Neutrophil (primary cell): ENCODE measurements around the gene LRMDA.

Experiments
- H3K27ac ChIP-seq: fragments of 200-600 bp; sonication (generic); 2 replicates; pipeline ENCODE4 v1.5.1; 2016; ENCODE audit warnings: mild to moderate bottlenecking, moderate library complexity
- H3K27me3 ChIP-seq: fragments of 200-600 bp; sonication (generic); 2 replicates; pipeline ENCODE4 v1.6.0; 2016; ENCODE audit warnings: mild to moderate bottlenecking
- H3K36me3 ChIP-seq: fragments of 200-600 bp; sonication (generic); 2 replicates; pipeline ENCODE4 v1.5.1; 2017
- H3K4me1 ChIP-seq, 2 experiments: fragments of 200-600 bp in 1 of 2; sonication (generic) in 1 of 2; 1 replicate in 1 of 2; 2 replicates in 1 of 2; pipeline versions ENCODE4 v1.5.1 to v1.6.1; 2013 to 2016; ENCODE audit warnings: low read depth in 1 of 2, low read length in 1 of 2, mild to moderate bottlenecking in 1 of 2, moderate library complexity in 1 of 2; ENCODE audit not compliant: control insufficient read depth in 1 of 2, insufficient read depth in 1 of 2
- H3K4me3 ChIP-seq, 2 experiments: fragments of 200-600 bp in 1 of 2; sonication (generic) in 1 of 2; 1 replicate in 1 of 2; 2 replicates in 1 of 2; pipeline ENCODE4 v1.5.1; 2013 to 2016; ENCODE audit warnings: low read depth in 1 of 2, low read length in 1 of 2, mild to moderate bottlenecking in 1 of 2, moderate library complexity in 1 of 2
- H3K9me3 ChIP-seq: fragments of 200-600 bp; sonication (generic); 2 replicates; pipeline ENCODE4 v1.5.1; 2016
- CTCF ChIP-seq: fragments of 200-600 bp; sonication (generic); IDR thresholded peaks from 2 replicates; pipeline ENCODE4 v1.5.1; 2016; ENCODE audit warnings: antibody characterized with exemption

The LRMDA gene

GRCh38 chr10:76352300-76352699, 920.9 kb downstream of the LRMDA start:
- Histone ChIP-seq H3K9me3 (no peaks in the 10 kb centered on the region), H3K4me3 (no peak overlapping the region), H3K36me3 (no peaks in the 10 kb centered on the region), H3K27ac (no peak overlapping the region), H3K27me3 (no peaks in the 10 kb centered on the region), H3K4me1 (no peaks in the 10 kb centered on the region)
- no peak for TF ChIP-seq CTCF

- no peak for TF ChIP-seq CTCF
- Histone ChIP-seq H3K9me3 (no peaks in the 10 kb centered on the region), H3K4me3 (no peak overlapping the region), H3K27me3 (no peaks in the 10 kb centered on the region), H3K27ac (no peak overlapping the region), H3K36me3 (no peaks in the 10 kb centered on the region), H3K4me1 (no peaks in the 10 kb centered on the region)
Measured at GRCh38 chr10:76353237-76353851, 921.9 kb downstream of the LRMDA start.

DNA sequence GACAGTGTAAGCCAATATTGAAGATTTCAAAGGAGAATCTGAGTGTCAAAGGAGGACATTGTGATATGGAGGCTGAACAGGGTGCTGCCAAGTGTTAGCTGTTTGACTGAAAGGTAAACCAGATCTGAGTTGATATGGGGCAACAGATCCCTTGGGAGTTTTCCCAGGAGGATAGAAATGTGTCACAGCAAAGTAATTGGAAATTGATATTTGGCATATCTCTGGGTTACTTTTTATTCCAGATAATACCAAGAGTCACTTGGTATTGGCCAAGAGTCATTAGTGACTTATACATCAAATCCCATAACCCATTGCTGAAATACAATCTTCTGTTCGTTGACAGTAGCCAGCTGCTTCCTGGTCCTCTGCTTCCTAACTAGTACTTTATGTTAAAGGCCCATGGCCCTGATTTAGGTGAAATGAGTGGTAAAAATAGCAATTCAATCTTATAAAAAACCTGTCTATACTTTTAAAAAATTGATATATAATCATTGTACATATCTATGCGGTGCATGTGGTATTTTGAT, 922.9 kb downstream of the LRMDA start:
- Histone ChIP-seq H3K36me3 (no peaks in the 10 kb centered on the region), H3K4me3 (no peak overlapping the region), H3K4me1 (no peaks in the 10 kb centered on the region), H3K27me3 (no peaks in the 10 kb centered on the region), H3K27ac (no peak overlapping the region), H3K9me3 (no peaks in the 10 kb centered on the region)
- TF ChIP-seq CTCF: no peak

DNA sequence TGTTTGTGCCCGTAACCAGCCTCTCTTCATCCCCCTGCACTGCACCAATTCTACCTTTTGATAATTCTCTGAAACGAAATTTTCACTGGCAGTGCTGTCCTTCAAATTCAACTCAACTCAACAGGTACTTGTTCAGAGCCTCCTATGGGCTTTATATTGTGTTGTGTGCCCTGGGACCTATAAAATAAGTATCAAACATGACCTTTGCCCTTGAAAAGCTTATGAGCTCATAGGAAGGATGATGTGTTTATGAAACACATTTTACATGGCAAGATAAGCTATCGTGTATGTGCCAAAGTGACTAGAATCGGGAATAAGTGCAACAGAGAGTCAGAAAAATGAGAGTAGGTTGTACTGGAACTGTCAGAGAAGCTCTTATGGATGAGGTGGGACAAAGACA, 923.5 kb downstream of the LRMDA start:
- H3K9me3 ChIP-seq: no peaks in the 10 kb centered on the region
- H3K36me3 ChIP-seq: no peaks in the 10 kb centered on the region
- H3K4me1 ChIP-seq: no peaks in the 10 kb centered on the region
- H3K27ac ChIP-seq: no peak overlapping the region
- H3K27me3 ChIP-seq: no peaks in the 10 kb centered on the region
- H3K4me3 ChIP-seq: no peak overlapping the region
- no peak for TF ChIP-seq CTCF

- no peak for TF ChIP-seq CTCF
Measured at GRCh38 chr10:76356557-76356956, 925.1 kb downstream of the LRMDA start.

More at GRCh38 chr10:76356557-76356956, 925.1 kb downstream of the LRMDA start:
- Histone ChIP-seq H3K4me1 (no peaks in the 10 kb centered on the region), H3K27ac (no peak overlapping the region), H3K27me3 (no peaks in the 10 kb centered on the region), H3K36me3 (no peaks in the 10 kb centered on the region), H3K9me3 (no peaks in the 10 kb centered on the region), H3K4me3 (no peak overlapping the region)
